T1000 (cell line): Measurements from ENCODE around the gene SFTPB.
"Not testable (repeated sequence)": the region's sequence is repeated elsewhere in the genome, so short reads cannot be mapped to it uniquely, and the experiment has no call there.

ENCODE experiments used
- DNase-seq: peaks from one replicate; lab custom pipeline; 2025; ENCODE audit warnings: mixed read lengths; lab: John Stamatoyannopoulos, UW

Gene SFTPB

GRCh38 chr2:85668009-85668856 lies at the start of gene SFTPB:
Gene SFTPB, minus strand, starts transcription at chr2:85668199. Its CDS starts 16 bp downstream, at chr2:85668183.
- DNase-seq, result no peak

- no peak for DNase-seq
Measured at GRCh38 chr2:85717308-85718008, 49.5 kb upstream of the SFTPB start.

DNA sequence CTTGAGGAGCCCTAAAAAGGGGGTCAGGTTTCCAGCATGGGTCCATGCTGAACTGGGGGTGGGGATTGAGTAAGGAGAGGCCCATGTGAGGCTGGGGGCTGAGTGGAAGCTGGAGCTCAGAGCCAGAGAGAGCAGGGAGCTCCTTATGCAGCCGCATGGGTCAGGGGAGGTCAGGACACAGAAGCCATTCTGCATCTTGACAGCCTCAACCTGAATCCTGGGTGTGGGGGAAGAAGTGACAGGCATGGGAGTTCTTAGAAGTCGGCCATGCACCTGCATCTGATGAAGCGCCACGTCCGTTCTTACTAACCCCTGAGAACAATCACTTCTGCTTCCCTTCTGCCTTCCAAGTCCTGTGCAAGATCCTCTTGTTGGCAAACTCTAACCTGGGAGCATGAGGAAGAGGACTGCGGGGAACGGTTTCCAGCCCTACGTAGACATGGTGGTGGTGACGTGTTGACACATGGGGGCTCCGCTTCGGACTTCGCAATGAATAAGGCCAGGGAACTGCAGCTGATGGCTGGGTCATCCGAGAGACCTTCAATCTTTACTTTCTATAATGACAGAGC lies 48.4 kb upstream of the SFTPB start:
- DNase-seq, result no peak

DNA sequence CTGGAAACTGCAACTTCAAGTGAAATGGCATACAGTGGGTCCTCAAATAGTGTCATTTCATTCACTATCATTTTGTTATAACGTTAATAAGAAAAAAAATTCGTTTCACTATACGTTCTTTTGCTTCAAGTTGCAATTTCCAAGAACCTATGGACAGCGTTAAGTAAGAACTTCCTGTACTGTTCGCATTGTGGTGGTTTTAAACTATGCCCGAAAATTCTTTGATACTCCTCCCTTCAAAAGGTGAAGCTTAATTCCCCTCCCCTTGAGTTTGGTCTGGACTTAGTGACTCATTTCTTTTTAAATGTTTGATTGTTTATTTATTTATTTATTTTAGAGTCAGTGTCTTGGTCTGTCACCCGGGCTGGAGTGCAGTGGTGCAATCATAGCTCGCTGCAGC lies 46.8 kb upstream of the SFTPB start:
- no peak for DNase-seq

GRCh38 chr2:85714421-85714820 lies 46.4 kb upstream of the SFTPB start:
- DNase-seq, result not testable (repeated sequence)

GRCh38 chr2:85713836-85714235 lies 45.8 kb upstream of the SFTPB start:
- DNase-seq, result no peak

- DNase-seq, result no peak
Measured at GRCh38 chr2:85712849-85713612, 45.0 kb upstream of the SFTPB start.

- no peak for DNase-seq
Measured at GRCh38 chr2:85712336-85712735, 44.3 kb upstream of the SFTPB start.

DNA sequence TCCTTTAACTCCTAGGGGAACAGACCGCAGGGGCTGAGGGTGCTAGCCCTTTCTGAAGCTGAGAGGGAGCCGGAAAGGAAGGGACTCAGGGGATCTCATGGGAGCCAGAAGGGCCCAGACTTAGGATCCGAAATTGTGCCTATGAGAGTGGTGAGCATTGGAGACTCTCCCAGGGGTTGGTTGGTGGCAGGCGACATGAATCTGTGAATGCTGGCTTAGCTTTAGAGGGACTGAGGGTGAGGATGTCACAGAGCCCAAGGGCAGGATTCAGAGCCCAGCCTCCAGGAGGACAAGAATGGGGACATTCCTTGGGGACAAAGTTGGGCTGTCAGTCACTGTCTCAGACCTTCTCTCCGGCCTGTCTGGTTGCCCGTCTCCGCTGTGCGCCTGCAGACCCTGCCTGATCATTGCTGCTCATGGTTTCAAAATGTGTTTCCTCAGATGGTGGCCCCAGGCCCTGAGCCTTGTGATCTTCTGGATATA lies 43.6 kb upstream of the SFTPB start:
- no peak for DNase-seq

DNA sequence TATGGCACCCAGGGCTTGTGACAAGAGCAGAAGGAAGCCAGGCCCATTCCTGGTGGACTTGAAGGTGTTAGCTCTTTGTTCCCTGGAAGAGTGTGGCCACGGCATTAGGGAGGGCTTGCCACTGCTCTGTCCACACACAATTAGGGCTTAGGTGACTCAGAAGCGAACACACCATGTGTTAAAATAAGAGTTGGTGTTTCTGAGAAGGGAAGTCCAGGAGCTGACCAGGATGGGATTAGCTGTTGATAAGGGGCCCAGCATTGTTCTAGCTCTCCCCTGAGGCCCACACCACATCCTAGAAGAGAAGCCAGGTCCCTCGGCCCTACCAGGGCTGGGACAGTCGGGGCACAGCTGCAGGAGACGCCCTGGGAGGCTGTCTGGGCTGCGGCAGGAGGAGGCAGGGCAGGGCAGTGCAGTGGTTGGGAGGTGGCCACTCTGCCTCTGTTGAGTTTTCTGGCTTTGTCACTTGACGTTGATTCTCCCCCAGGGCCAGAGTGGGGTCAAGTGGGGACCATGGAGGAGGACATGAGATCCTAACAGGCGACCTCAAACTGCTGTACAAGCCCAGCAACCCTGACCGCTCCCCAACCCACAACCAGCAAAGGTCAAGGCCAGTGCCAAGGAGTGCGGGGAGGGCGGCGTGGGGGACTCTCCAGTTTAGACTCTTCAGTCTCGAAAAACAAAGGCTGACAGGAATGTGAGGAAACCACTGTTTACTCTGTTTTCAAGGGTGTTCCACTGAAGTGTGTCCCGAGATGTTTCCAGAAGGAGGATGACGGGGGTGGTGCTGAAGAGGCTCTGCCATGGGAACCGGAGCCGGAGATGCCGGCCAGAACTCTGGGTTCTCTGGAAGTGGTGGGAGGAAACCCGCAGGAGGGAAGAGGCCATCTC lies 42.9 kb upstream of the SFTPB start:
- no peak for DNase-seq

DNA sequence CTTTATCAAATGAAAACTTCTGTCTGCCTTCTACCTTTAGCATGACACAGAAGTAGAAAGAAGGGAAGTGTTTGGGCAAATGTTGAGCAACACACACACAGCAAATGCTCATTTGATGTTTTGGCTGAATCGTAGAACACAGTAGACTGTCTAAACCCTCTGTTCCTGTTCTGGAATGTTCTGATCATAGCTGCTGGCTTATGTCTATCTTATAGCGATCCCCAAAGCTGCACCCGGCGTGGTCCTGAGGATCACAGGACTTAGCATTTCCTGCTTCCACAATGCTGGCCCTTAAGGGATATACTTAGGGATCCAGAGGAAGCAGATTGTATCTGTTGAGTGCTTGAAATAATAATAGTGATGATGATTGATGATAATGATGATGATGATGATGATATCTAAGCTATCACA lies 41.4 kb upstream of the SFTPB start:
- DNase-seq, result no peak

DNA sequence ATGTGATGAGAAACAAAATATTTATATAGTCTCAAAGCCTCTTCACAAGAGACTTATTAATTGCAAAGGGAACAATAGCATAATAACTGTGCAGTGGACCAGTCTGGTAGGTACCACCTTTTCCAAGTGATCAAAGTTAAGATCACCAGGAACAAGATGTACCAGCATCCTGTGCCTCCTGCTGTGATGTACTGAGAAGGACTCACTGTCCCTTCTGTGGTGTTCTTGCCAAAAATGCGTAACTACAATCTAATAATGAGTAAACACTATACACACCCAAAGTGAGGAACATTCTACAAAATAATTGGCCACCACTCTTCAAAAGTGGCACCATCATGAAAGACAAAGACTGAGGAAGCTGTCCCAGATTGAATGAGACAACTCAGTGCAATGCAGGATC lies 40.6 kb upstream of the SFTPB start:
- DNase-seq, result no peak

DNA sequence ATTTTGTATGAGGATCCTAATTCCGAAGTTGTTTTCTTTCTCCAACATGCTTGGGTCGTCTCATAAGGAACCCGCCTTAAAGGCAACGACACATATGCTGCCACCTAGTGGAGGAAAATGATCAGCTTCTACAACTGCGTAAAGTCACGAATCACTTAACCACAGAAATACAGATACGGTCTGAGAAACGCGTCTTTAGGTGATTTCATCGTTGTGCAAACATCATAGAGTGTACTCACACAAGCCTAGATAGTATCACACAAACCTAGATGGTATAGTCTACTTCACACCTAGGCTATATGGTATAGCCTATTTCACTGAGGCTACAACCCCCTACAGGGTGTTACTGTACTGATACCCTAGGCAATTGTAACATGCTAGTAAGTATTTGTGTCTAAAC lies 39.3 kb upstream of the SFTPB start:
- peak; percentile 58 for DNase-seq

DNA sequence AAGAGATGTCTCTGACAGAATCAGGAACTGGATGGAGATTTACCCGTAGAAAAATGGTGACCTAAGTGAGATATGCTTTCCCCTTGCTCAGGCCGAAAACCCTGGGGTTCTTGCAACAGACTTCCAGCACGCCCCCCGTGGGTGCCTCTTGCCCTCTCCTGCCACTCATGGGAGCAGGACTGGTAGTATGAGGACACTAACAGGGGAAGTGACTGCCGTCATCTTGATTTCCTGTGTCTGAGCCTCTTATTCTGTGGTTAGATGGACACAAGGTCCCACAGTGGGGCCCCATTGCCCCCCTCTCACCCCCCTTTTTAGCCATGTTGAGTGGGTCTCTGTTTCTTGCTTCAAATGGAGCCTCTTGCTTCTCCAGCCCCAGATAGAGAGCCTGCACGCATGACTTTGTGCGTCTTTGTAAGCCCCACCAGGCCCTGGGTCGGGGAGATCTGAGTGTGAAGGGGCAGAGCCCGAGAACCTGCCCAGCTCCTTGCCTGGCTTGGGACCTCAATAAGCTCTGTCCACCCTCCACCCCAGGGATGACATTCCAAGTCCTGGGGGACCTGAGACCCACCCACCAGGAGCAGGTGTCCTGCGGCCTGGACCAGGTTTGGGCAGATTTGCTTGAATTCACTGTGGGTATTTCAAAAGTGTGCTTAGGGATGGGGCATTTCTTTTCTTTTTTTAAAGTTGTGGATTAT lies 38.7 kb upstream of the SFTPB start:
- DNase-seq, result no peak

GRCh38 chr2:85706063-85706462 lies 38.1 kb upstream of the SFTPB start:
- DNase-seq, result no peak

GRCh38 chr2:85705680-85706039 lies 37.7 kb upstream of the SFTPB start:
- no peak for DNase-seq

GRCh38 chr2:85704800-85705679 lies 37.0 kb upstream of the SFTPB start:
- no peak for DNase-seq

DNA sequence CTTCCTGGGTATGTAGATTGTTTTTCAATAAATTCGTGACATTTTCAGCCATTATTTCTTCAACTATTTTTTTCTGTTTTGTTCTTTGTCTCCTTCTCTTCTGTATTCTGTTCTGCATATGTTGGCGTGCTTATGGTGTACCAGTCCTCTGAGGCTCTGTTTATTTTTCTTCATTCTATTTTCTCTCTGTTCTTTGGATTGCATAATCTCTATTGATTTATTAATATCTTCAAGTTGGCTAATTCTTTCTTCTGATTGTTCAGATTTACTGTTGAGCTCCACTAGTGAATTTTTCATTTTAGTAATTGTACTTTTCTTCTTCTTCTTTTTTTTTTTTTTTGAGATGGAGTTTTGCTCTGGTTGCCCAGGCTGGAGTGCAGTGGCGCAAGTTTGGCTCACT lies 36.0 kb upstream of the SFTPB start:
- DNase-seq, result no peak

DNA sequence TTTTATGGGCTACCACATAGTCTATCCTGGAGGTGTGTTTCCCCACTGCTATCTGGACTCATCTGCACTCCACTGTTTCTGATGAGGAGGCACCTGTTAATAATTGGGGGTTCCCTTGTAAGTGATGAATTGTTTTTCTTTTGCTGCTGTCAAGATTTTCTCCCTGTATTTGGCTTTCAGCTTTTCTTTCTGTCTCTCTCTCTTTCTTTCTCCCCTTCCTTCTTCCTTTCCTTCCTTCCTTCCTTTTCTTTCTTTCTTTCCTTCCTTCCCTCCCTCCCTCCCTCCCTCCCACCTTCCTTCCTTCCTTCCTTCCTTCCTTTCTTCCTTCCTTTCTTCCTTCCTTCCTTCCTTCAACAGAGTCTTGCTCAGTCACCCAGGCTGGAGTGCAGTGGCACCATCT lies 35.3 kb upstream of the SFTPB start:
- no peak for DNase-seq

DNA sequence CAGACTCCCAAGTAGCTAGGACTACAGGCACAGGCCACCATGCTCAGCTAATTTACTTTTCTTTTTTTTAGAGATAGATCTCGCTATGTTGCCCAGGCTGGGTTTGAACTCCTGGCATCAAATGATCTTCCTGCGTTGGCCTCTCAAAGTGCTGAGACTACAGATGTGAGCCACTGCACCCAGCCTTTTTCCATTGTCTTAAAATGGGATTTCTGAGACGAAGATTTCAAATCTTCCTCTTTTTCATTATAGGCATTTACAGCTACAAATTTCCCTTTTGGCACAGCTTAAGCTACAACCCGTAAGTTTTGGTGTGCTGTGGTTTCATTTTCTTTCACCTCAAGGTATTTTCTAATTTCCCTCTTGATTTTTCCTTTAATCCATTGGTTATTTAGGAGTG lies 34.8 kb upstream of the SFTPB start:
- DNase-seq, result no peak
